Fibroblast of peridontal ligament (primary cell): ENCODE measurements around the gene RIPK4.
"Not testable (repeated sequence)": the region's sequence is repeated elsewhere in the genome, so short reads cannot be mapped to it uniquely, and the experiment has no call there.

ENCODE experiments used
- DNase-seq: peaks from one replicate; pipeline ENCODE4 v3.0.0-alpha.2; 2010; ENCODE audit errors: extremely low read depth

Gene RIPK4

GRCh38 chr21:41737651-41738324 is 29.1 kb downstream of the RIPK4 start:
- no peak for DNase-seq

GRCh38 chr21:41736423-41736822 is 30.4 kb downstream of the RIPK4 start:
- DNase-seq, result no peak

GRCh38 chr21:41733951-41734689 is 32.7 kb downstream of the RIPK4 start:
- DNase-seq, result no peak

- DNase-seq, result no peak
Observed at GRCh38 chr21:41731081-41731480, 35.8 kb downstream of the RIPK4 start.

GRCh38 chr21:41730367-41730765 is 36.5 kb downstream of the RIPK4 start:
- DNase-seq, result no peak

GRCh38 chr21:41729701-41730366 is 37.0 kb downstream of the RIPK4 start:
- DNase-seq, result no peak

- DNase-seq, result no peak
Observed at GRCh38 chr21:41727784-41728763, 38.8 kb downstream of the RIPK4 start.

- DNase-seq, result peak; percentile 72
Observed at GRCh38 chr21:41726970-41727783, 39.7 kb downstream of the RIPK4 start.

- DNase-seq, result no peak
Observed at GRCh38 chr21:41726630-41726969, 40.3 kb downstream of the RIPK4 start.

GRCh38 chr21:41726058-41726558 is 40.7 kb downstream of the RIPK4 start:
- no peak for DNase-seq

GRCh38 chr21:41725421-41726031 is 41.3 kb downstream of the RIPK4 start:
- no peak for DNase-seq

- not testable (repeated sequence) for DNase-seq
Observed at GRCh38 chr21:41723835-41724234, 43.0 kb downstream of the RIPK4 start.

- DNase-seq, result no peak
Observed at GRCh38 chr21:41722052-41723018, 44.5 kb downstream of the RIPK4 start.

GRCh38 chr21:41720250-41720649 is 46.6 kb downstream of the RIPK4 start:
- DNase-seq, result peak; percentile 30

GRCh38 chr21:41719691-41720090 is 47.2 kb downstream of the RIPK4 start:
- no peak for DNase-seq

- DNase-seq, result no peak
Observed at GRCh38 chr21:41717573-41718330, 49.1 kb downstream of the RIPK4 start.

GRCh38 chr21:41716751-41717150 is 50.1 kb downstream of the RIPK4 start:
- DNase-seq, result no peak

GRCh38 chr21:41715649-41716281 is 51.1 kb downstream of the RIPK4 start:
- no peak for DNase-seq
